HCT116 (cell line): ENCODE results near the gene CACNB2. TPM values are rescaled to one million over a fixed set of nuclear protein-coding genes. Genes with fewer than 3 reads are reported as not detected.

Experiments used
- ATAC-seq: fragments of 200-7000 bp; cut with Tn5 transposase; 2 replicates; pipeline ENCODE4 v1.9.1; 2020; ENCODE audit warnings: mild to moderate bottlenecking, moderate library complexity
- BruUV-seq: library from RNA; stranded (reverse); fragments of 400-500 nt; replicated peaks from 2 replicates; lab custom pipeline; 2021; lab: Mats Ljungman, UMichigan
- CTCF ChIA-PET: fragments of 300-600 bp; sonication (Branson Sonifier 250); formaldehyde crosslinking; loops from one replicate; lab custom pipeline; 2021; ENCODE audit warnings: antibody characterized with exemption; lab: Charles Lee
- POLR2A ChIA-PET: fragments of 300-600, 350-600 bp; sonication (Branson Sonifier 250); formaldehyde crosslinking; loops from one replicate; lab custom pipeline; 2021; ENCODE audit warnings: antibody characterized with exemption; lab: Charles Lee
- RAD21 ChIA-PET, 2 experiments: fragments of 300-600 bp; sonication (Branson Sonifier 250); formaldehyde crosslinking; loops; one replicate each; lab custom pipeline; 2023; ENCODE audit warnings: low total read pairs in 2 of 2; ENCODE audit not compliant: uncharacterized antibody in 2 of 2, unreplicated experiment in 2 of 2, low non-redundant PET in 1 of 2; lab: Charles Lee
- DNase-seq: peaks from one replicate; pipeline ENCODE4 v3.0.0-alpha.2; 2010; ENCODE audit warnings: low read depth, low spot score
- H2AFZ ChIP-seq: fragments of 200-600 bp; shearing (Covaris generic), sonication (generic); 2 replicates; pipeline ENCODE4 v1.6.1; 2017; ENCODE audit warnings: low read depth, mixed run types, mixed read lengths, antibody characterized with exemption, low read length; ENCODE audit not compliant: poor library complexity, severe bottlenecking
- H3K27ac ChIP-seq: 2 replicates; pipeline ENCODE4 v1.5.1; 2012; ENCODE audit warnings: low read depth, low read length
- H3K27me3 ChIP-seq: fragments of 200-600 bp; sonication (generic); 2 replicates; pipeline ENCODE4 v1.6.1; 2016; ENCODE audit warnings: mixed run types, low read length, mixed read lengths; ENCODE audit not compliant: insufficient read depth
- H3K36me3 ChIP-seq, 2 experiments: fragments of 200-500 bp in 1 of 2; fragments of 200-600 bp in 1 of 2; sonication (Bioruptor generic) in 1 of 2; sonication (generic) in 1 of 2; 2 replicates each; pipeline versions ENCODE4 v1.5.1 to v1.6.1; 2014 to 2016; ENCODE audit warnings: low read length in 2 of 2, inconsistent platforms in 1 of 2, mixed read lengths in 1 of 2, mixed run types in 1 of 2; ENCODE audit not compliant: insufficient read depth in 2 of 2, control insufficient read depth in 1 of 2
- H3K4me1 ChIP-seq, 2 experiments: fragments of 200-600 bp in 1 of 2; sonication (generic) in 1 of 2; 2 replicates each; pipeline versions ENCODE4 v1.5.1 to v1.6.1; 2012 to 2017; ENCODE audit warnings: low read length in 2 of 2, inconsistent platforms in 1 of 2, mild to moderate bottlenecking in 1 of 2, mixed read lengths in 1 of 2, mixed run types in 1 of 2, moderate library complexity in 1 of 2; ENCODE audit not compliant: insufficient read depth in 2 of 2, control insufficient read depth in 1 of 2
- H3K4me2 ChIP-seq: fragments of 200-600 bp; sonication (generic); 2 replicates; pipeline ENCODE4 v1.6.1; 2017; ENCODE audit warnings: mixed run types, low read length, mixed read lengths
- H3K4me3 ChIP-seq, 2 experiments: fragments of 200-600 bp in 1 of 2; sonication (generic) in 1 of 2; replicated peaks in 1 of 2; 2 replicates each; pipeline ENCODE4 v1.5.1; 2011 to 2016; ENCODE audit warnings: low read length in 2 of 2, control low read depth in 1 of 2, low read depth in 1 of 2, mild to moderate bottlenecking in 1 of 2, mixed read lengths in 1 of 2, mixed run types in 1 of 2
- H3K79me2 ChIP-seq: fragments of 200-600 bp; sonication (generic); 2 replicates; pipeline ENCODE4 v1.6.1; 2017; ENCODE audit warnings: mild to moderate bottlenecking, mixed run types, low read length, moderate library complexity, mixed read lengths; ENCODE audit not compliant: insufficient read depth
- H3K9ac ChIP-seq: fragments of 200-600 bp; sonication (generic); 2 replicates; pipeline ENCODE4 v1.6.1; 2016; ENCODE audit warnings: low read length, mixed read lengths
- H3K9me2 ChIP-seq: fragments of 200-600 bp; sonication (generic), shearing (Covaris generic); 2 replicates; pipeline ENCODE4 v1.6.1; 2017; ENCODE audit warnings: mixed run types, mild to moderate bottlenecking, moderate library complexity; ENCODE audit not compliant: insufficient read depth
- H3K9me3 ChIP-seq, 2 experiments: fragments of 200-500 bp in 1 of 2; fragments of 200-600 bp in 1 of 2; sonication (Bioruptor generic) in 1 of 2; sonication (generic) in 1 of 2; 2 replicates each; pipeline ENCODE4 v1.6.1; 2014 to 2017; ENCODE audit warnings: low read length in 2 of 2, mixed read lengths in 2 of 2, inconsistent platforms in 1 of 2, low read depth in 1 of 2, mild to moderate bottlenecking in 1 of 2, mixed run types in 1 of 2, moderate library complexity in 1 of 2; ENCODE audit not compliant: control insufficient read depth in 1 of 2, insufficient read depth in 1 of 2
- H4K20me1 ChIP-seq: fragments of 200-600 bp; sonication (generic), shearing (Covaris generic); 2 replicates; pipeline ENCODE4 v1.6.1; 2017; ENCODE audit warnings: mixed run types, mild to moderate bottlenecking, moderate library complexity; ENCODE audit not compliant: insufficient read depth
- CBX3 ChIP-seq: IDR thresholded peaks from 2 replicates; pipeline ENCODE4 v1.6.1; 2012; ENCODE audit warnings: low read depth
- CEBPB ChIP-seq: IDR thresholded peaks from 2 replicates; pipeline ENCODE4 v1.6.1; 2012; ENCODE audit warnings: low read depth
- EGR1 ChIP-seq: IDR thresholded peaks from 2 replicates; pipeline ENCODE4 v1.6.1; 2012; ENCODE audit warnings: low read depth
- ELF1 ChIP-seq: IDR thresholded peaks from 2 replicates; pipeline ENCODE4 v1.6.1; 2012; ENCODE audit warnings: low read depth, borderline replicate concordance
- EZH2 ChIP-seq: fragments of 200-600 bp; sonication (generic); IDR thresholded peaks from 2 replicates; pipeline ENCODE4 v1.6.1; 2017; ENCODE audit warnings: antibody characterized with exemption, mixed run types
- FOSL1 ChIP-seq: IDR thresholded peaks from 2 replicates; pipeline ENCODE4 v1.6.1; 2012; ENCODE audit warnings: low read depth
- JUND ChIP-seq: IDR thresholded peaks from 2 replicates; pipeline ENCODE4 v1.6.1; 2012
- POLR2A ChIP-seq: IDR thresholded peaks from 2 replicates; pipeline ENCODE4 v1.7.0; 2011; ENCODE audit warnings: borderline replicate concordance; ENCODE audit not compliant: insufficient read depth, insufficient read length; ENCODE audit errors: extremely low read depth
- RAD21 ChIP-seq: IDR thresholded peaks from 2 replicates; pipeline ENCODE4 v1.6.1; 2012; ENCODE audit warnings: low read depth, mild to moderate bottlenecking
- SP1 ChIP-seq: IDR thresholded peaks from 2 replicates; pipeline ENCODE4 v1.6.1; 2012; ENCODE audit warnings: low read depth
- TCF7L2 ChIP-seq: IDR thresholded peaks from 2 replicates; pipeline ENCODE4 v1.7.0; 2011; ENCODE audit warnings: borderline replicate concordance, inconsistent platforms; ENCODE audit not compliant: insufficient read depth, insufficient read length; ENCODE audit errors: extremely low read depth
- YY1 ChIP-seq: IDR thresholded peaks from 2 replicates; pipeline ENCODE4 v1.6.1; 2011; ENCODE audit warnings: low read length, low read depth, moderate library complexity, mild to moderate bottlenecking; ENCODE audit not compliant: insufficient replicate concordance; ENCODE audit errors: extremely low read depth
- ZFX ChIP-seq: fragments of 450-650 bp; IDR thresholded peaks from 2 replicates; pipeline ENCODE4 v1.6.1; 2017
- ZNF274 ChIP-seq: fragments of 200-500 bp; sonication (Bioruptor generic); IDR thresholded peaks from 2 replicates; pipeline ENCODE4 v1.6.1; 2014; ENCODE audit warnings: mild to moderate bottlenecking, low read depth, low read length, inconsistent platforms
- intact Hi-C: fragments of 100-400 bp; cut with micrococcal nuclease; formaldehyde crosslinking; loops from 2 replicates; pipeline ENCODE4 v1.10.0; 2022
- total RNA-seq: library from RNA; stranded (reverse); gene quantifications from one replicate; pipeline ENCODE4 v1.2.1, GENCODE V29; 2021; ENCODE audit not compliant: unreplicated experiment
- TF ChIP-seq, protein P1 (sequence below): IDR thresholded peaks from 2 replicates; pipeline ENCODE4 v1.6.1; 2012; ENCODE audit warnings: low read depth
- TF ChIP-seq, protein P2 (sequence below): IDR thresholded peaks from 2 replicates; pipeline ENCODE4 v1.6.1; 2012
- TF ChIP-seq, protein P3 (sequence below), 3 experiments: fragments of 200-600 bp in 1 of 3; sonication (generic) in 1 of 3; IDR thresholded peaks in 2 of 3; conservative IDR thresholded peaks in 1 of 3; 2 replicates each; pipeline ENCODE4 v1.5.1; 2012 to 2017; ENCODE audit warnings: low read depth in 2 of 3, low read length in 2 of 3, antibody characterized with exemption in 1 of 3, borderline replicate concordance in 1 of 3, control low read depth in 1 of 3, mild to moderate bottlenecking in 1 of 3, mixed read lengths in 1 of 3, mixed run types in 1 of 3, moderate library complexity in 1 of 3; ENCODE audit not compliant: insufficient read depth in 1 of 3
- TF ChIP-seq, protein P4 (sequence below): IDR thresholded peaks from 2 replicates; pipeline ENCODE4 v1.6.1; 2011; ENCODE audit warnings: mild to moderate bottlenecking, low read length, moderate library complexity; ENCODE audit not compliant: insufficient replicate concordance; ENCODE audit errors: extremely low read depth

CACNB2 gene
- total RNA-seq, 1 experiment from 2014 or later: 0.71 TPM

- TF ChIP-seq EZH2 (no peak), ELF1 (no peak), EGR1 (no peak), RAD21 (no peak), CEBPB (no peak), ZNF274 (no peak), ZFX (no peak), CBX3 (no peak)
These were observed 408.9 kb downstream of the CACNB2 start (continued) for GRCh38 chr10:18549105-18549504.

DNA sequence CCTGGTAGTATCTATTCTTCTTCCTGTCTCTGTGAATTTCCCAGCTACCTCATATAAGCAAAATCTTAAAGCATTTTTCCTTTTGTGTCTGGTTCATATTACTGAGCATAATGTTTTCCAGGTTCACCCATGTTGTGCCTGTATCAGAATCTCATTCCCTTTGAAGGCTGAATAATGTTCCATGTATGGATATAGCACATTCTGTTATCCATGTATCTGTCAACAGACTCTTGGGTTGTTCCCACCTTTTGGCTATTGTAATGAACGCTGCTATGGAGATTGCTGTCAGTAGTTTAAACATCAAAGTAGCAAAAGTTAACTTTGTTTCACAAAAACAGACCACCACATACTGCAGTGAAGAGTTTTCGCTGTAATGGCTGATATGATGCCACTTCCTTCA is 411.2 kb downstream of the CACNB2 start:
- Histone ChIP-seq H3K9ac (no peak overlapping the region), H3K9me3 (no peaks in the 10 kb centered on the region; a peak in 1 of 4 replicates), H3K4me1 (no peaks in the 10 kb centered on the region), H4K20me1 (no peaks in the 10 kb centered on the region), H2AFZ (no peak overlapping the region), H3K79me2 (no peaks in the 10 kb centered on the region), H3K27me3 (no peaks in the 10 kb centered on the region), H3K27ac (no peak overlapping the region), H3K4me3 (no peak overlapping the region), H3K36me3 (peaks cover 0 to 6% of the 10 kb centered on the region in 2 experiments; a peak in 2 of 4 replicates), H3K4me2 (no peak overlapping the region), H3K9me2 (no peaks in the 10 kb centered on the region)
- BruUV-seq: no TSS peak
- ChIA-PET POLR2A (no interaction called here), RAD21 (no interaction called here), CTCF (no interaction called here)
- ATAC-seq (no peak), DNase-seq (no peak)
- intact Hi-C loops: no loop called here
- TF ChIP-seq CBX3 (no peak), ELF1 (no peak), SP1 (no peak), EZH2 (no peak), RAD21 (no peak), POLR2A (no peak), ZNF274 (no peak), YY1 (no peak), JUND (no peak), CEBPB (no peak), FOSL1 (no peak), EGR1 (no peak), TCF7L2 (no peak), ZFX (no peak)
- TF ChIP-seq, protein P1, sequence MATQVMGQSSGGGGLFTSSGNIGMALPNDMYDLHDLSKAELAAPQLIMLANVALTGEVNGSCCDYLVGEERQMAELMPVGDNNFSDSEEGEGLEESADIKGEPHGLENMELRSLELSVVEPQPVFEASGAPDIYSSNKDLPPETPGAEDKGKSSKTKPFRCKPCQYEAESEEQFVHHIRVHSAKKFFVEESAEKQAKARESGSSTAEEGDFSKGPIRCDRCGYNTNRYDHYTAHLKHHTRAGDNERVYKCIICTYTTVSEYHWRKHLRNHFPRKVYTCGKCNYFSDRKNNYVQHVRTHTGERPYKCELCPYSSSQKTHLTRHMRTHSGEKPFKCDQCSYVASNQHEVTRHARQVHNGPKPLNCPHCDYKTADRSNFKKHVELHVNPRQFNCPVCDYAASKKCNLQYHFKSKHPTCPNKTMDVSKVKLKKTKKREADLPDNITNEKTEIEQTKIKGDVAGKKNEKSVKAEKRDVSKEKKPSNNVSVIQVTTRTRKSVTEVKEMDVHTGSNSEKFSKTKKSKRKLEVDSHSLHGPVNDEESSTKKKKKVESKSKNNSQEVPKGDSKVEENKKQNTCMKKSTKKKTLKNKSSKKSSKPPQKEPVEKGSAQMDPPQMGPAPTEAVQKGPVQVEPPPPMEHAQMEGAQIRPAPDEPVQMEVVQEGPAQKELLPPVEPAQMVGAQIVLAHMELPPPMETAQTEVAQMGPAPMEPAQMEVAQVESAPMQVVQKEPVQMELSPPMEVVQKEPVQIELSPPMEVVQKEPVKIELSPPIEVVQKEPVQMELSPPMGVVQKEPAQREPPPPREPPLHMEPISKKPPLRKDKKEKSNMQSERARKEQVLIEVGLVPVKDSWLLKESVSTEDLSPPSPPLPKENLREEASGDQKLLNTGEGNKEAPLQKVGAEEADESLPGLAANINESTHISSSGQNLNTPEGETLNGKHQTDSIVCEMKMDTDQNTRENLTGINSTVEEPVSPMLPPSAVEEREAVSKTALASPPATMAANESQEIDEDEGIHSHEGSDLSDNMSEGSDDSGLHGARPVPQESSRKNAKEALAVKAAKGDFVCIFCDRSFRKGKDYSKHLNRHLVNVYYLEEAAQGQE: no peak
- TF ChIP-seq, protein P2, sequence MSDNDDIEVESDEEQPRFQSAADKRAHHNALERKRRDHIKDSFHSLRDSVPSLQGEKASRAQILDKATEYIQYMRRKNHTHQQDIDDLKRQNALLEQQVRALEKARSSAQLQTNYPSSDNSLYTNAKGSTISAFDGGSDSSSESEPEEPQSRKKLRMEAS: no peak
- TF ChIP-seq, protein P3, sequence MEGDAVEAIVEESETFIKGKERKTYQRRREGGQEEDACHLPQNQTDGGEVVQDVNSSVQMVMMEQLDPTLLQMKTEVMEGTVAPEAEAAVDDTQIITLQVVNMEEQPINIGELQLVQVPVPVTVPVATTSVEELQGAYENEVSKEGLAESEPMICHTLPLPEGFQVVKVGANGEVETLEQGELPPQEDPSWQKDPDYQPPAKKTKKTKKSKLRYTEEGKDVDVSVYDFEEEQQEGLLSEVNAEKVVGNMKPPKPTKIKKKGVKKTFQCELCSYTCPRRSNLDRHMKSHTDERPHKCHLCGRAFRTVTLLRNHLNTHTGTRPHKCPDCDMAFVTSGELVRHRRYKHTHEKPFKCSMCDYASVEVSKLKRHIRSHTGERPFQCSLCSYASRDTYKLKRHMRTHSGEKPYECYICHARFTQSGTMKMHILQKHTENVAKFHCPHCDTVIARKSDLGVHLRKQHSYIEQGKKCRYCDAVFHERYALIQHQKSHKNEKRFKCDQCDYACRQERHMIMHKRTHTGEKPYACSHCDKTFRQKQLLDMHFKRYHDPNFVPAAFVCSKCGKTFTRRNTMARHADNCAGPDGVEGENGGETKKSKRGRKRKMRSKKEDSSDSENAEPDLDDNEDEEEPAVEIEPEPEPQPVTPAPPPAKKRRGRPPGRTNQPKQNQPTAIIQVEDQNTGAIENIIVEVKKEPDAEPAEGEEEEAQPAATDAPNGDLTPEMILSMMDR (IDR thresholded peaks at IDR 0.05 in 2 of 3, conservative IDR thresholded peaks at IDR 0.05 in 1 of 3; ENCODE audit: borderline replicate concordance in 1 of 3, insufficient read depth in 1 of 3, low read depth in 2 of 3, low read length in 2 of 3): no peak
- TF ChIP-seq, protein P4, sequence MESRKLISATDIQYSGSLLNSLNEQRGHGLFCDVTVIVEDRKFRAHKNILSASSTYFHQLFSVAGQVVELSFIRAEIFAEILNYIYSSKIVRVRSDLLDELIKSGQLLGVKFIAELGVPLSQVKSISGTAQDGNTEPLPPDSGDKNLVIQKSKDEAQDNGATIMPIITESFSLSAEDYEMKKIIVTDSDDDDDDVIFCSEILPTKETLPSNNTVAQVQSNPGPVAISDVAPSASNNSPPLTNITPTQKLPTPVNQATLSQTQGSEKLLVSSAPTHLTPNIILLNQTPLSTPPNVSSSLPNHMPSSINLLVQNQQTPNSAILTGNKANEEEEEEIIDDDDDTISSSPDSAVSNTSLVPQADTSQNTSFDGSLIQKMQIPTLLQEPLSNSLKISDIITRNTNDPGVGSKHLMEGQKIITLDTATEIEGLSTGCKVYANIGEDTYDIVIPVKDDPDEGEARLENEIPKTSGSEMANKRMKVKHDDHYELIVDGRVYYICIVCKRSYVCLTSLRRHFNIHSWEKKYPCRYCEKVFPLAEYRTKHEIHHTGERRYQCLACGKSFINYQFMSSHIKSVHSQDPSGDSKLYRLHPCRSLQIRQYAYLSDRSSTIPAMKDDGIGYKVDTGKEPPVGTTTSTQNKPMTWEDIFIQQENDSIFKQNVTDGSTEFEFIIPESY: no peak
